HG03060 (cell line): Measurements from ENCODE around the gene RGP1.

Experiments used
- ATAC-seq: cut with Tn5 transposase; IDR thresholded peaks from one replicate; pipeline ENCODE4 v1.9.1; 2021; ENCODE audit warnings: low read depth, moderate number of reproducible peaks; ENCODE audit not compliant: unreplicated experiment

The RGP1 gene

DNA sequence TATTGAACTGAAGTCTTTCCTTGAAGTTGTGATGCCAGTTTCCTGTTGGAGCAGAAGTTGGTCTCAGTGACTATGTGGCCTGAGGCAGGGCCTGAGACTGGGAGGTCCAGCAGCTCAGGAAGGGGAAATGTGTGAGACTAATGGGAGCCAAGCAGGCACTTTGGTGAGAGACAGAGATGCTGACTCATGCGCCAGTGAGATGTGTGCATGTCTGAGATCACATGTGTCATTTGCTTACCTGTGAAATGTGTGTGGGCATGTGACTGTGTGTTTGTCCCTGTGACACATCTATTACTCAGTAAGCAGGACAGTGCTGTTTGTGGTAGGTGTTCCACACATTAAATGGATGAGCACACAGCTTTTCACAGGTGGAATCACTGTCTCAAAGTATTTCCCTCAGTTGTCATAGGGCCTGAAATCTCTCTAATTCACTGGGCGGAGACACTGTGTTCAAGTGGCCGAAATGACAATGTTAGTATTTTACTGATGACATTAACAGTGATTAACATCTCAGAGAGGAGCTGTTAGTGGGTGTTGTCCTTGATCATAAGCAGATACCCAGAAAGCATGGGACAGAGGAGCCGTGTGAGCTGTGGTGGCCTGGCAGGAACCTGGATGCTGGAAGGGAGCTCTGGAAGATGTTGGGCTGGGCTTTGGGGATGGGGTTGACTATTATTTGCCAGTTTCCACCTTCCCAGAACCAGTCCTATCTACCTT is 49.7 kb downstream of the RGP1 start:
- ATAC-seq = peak; percentile 63

DNA sequence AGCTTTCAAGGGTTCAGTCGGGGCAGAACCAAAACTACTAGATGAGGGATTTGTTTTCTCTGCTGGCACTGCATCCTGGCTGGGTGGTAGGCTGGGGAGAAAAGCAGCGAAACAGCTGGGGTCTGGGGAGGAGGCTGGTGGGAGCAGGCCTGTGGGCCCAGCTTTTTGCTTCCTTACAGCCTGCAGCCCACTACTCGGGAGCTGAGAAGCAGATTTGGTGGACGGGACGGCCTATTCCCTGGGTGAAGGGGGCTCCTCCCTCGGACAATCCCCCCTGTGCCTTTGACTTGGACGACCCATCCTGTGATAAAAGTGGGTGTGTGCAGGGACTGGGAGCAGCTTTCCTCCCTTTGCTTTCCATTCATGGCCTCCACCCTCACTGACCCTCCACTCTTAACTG is 51.4 kb downstream of the RGP1 start:
- ATAC-seq = no peak

DNA sequence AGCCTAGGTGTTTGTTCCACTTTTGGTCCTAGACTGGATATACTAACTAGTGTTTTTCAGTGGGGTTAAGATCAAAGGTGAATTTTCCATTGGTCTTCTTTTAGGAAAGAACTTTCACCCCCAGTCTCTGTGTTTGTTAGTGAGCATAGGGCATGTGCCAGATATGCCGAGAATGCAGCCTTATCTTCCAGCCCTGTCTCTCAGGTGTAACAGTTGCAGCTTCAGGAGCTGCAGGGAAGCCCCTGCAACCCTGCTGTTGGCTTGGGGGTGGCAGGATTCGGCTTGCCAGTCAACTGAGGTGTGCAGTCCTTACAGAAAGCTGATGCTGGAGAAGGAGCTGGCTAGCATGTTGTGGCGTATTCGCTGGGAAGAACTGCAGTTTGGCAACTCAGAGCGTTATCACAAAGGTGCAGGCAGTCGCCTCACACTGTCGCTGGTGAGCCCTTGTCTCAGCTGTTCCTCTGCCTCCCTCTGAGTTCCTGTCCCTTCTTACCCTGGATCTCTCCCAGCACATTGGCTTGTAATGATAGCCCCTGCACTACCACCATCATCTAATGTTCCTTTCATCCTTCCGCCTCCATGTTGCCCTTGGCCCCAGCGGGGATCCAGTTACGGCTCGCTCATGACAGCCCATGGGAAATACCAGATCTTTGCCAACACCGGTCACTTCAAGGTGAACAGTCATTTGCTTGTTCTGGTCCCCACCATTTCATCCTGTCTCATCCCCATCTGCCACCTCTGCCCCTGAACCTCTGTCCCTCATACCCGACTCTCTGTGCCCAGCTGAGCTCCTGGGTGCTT is 52.4 kb downstream of the RGP1 start:
- no peak for ATAC-seq

DNA sequence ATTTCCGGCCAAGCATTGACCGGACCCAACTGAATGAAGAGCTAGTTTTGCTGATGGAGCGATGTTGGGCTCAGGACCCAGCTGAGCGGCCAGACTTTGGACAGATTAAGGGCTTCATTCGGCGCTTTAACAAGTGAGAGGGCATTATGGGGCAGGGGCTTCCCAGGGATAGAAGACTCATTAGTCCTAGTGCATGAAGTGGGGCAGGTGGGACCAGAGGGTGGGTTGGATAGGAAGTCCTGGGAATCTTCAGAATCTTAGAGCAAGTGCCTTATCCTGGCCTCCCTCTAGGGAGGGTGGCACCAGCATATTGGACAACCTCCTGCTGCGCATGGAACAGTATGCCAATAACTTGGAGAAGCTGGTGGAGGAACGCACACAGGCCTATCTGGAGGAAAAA is 57.0 kb downstream of the RGP1 start:
- no peak for ATAC-seq
